HUES48 (cell line): ENCODE measurements around the gene ITK.
"Not testable (repeated sequence)": the region's sequence is repeated elsewhere in the genome, so short reads cannot be mapped to it uniquely, and the experiment has no call there.

Experiments used
- H3K27ac ChIP-seq: one replicate; pipeline ENCODE4 v1.7.0; 2013; ENCODE audit warnings: low read depth, low read length, inconsistent platforms
- H3K27me3 ChIP-seq: 2 replicates; pipeline ENCODE4 v1.6.1; 2013; ENCODE audit warnings: mild to moderate bottlenecking, low read length; ENCODE audit not compliant: control insufficient read depth, insufficient read depth
- H3K36me3 ChIP-seq: 2 replicates; pipeline ENCODE4 v1.6.1; 2013; ENCODE audit warnings: low read length; ENCODE audit not compliant: control insufficient read depth, insufficient read depth
- H3K4me1 ChIP-seq: 2 replicates; pipeline ENCODE4 v1.6.1; 2013; ENCODE audit warnings: mild to moderate bottlenecking, low read length; ENCODE audit not compliant: control insufficient read depth, insufficient read depth
- H3K4me3 ChIP-seq: 2 replicates; pipeline ENCODE4 v1.5.1; 2013; ENCODE audit warnings: mild to moderate bottlenecking, low read depth, low read length
- H3K9ac ChIP-seq: 2 replicates; pipeline ENCODE4 v1.6.1; 2013; ENCODE audit warnings: mild to moderate bottlenecking, low read depth, low read length, moderate library complexity
- H3K9me3 ChIP-seq: 2 replicates; pipeline ENCODE4 v1.6.1; 2013; ENCODE audit warnings: low read length; ENCODE audit not compliant: control insufficient read depth, insufficient read depth

Gene ITK

DNA sequence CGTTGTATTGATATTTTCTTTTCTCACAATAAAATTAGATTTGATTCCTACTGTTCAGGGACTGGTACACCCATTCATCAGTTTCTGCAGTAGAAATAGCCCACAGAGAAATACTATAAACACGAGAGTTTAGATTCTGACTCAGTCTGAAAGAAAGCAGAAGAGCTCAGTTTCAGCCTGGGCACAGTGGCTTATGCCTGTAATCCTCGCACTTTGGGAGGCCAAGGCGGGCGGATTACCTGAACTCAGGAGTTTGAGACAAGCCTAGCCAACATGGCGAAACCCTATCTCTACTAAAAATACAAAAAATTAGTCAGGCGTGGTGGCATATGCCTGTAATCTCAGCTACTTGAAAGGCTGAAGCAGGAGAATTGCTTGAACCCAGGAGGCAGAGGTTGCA, 8.6 kb downstream of the ITK start:
- H3K9ac ChIP-seq, result no peak overlapping the region
- no peaks in the 10 kb centered on the region for H3K9me3 ChIP-seq
- peaks cover 66% of the 10 kb centered on the region for H3K27me3 ChIP-seq
- no peak overlapping the region for H3K4me3 ChIP-seq
- no peaks in the 10 kb centered on the region for H3K36me3 ChIP-seq
- no peaks in the 10 kb centered on the region for H3K4me1 ChIP-seq
- H3K27ac ChIP-seq, result no peak overlapping the region

DNA sequence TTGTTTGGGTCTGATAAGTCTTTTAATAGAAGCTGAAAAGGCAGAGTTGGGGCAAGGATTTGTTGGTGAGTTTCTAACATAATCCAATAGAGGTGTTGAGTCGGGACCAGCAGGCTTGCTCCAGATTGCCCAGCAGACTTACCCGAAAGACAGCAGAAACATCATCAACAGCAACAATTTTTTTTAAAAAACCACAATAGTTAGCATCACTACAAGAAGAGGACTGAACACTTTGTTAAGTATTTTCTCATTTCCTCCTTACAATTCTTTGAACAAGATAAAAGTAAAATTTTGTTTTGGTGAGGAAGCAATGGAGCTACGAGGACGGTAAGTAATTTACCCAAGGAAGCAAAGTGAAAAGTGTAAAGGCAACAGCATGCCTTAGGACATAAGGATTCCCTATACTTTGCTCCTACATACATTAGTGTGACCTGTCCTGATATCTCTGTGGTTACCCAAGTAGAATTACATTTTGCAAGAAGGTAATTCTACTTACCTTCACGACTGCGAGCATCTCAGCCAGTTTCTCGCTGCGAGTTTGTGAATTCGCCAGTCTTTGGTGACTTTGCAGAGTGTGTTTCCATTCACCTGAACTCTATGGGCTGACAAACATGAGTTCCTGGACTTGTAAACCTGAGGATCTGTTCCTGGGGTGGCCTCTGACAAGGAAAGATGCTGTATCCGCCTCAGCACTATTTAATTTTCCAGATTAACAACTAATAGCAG, 13.2 kb downstream of the ITK start:
- H3K27me3 ChIP-seq, result peaks cover 22% of the 10 kb centered on the region
- no peaks in the 10 kb centered on the region for H3K4me1 ChIP-seq
- no peaks in the 10 kb centered on the region for H3K9me3 ChIP-seq
- no peak overlapping the region for H3K27ac ChIP-seq
- H3K9ac ChIP-seq, result no peak overlapping the region
- H3K4me3 ChIP-seq, result no peak overlapping the region
- H3K36me3 ChIP-seq, result no peaks in the 10 kb centered on the region

DNA sequence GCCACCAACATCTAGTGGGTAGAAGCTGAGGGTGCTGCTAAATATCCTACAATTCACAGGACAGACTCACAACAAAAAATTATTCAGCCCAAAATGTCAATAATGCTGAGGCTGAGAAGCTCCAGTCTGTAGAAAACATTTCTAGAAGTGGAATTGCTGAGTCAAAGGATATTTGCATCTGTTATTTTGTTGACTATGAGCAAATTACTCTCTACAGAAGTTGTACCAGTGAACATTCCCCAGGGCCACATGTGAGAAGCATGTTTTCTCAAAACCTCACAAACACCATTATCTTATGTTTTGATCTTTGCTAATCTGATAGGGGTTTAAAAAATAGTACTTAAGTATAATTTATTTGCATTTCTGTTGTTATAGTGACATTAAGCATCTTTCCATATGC, 15.4 kb downstream of the ITK start:
- H3K36me3 ChIP-seq, result no peaks in the 10 kb centered on the region
- peaks cover 2% of the 10 kb centered on the region; the same call in 1 of the 2 replicates for H3K27me3 ChIP-seq
- no peaks in the 10 kb centered on the region for H3K9me3 ChIP-seq
- H3K4me1 ChIP-seq, result no peaks in the 10 kb centered on the region
- H3K4me3 ChIP-seq, result no peak overlapping the region
- no peak overlapping the region for H3K9ac ChIP-seq
- no peak overlapping the region for H3K27ac ChIP-seq

DNA sequence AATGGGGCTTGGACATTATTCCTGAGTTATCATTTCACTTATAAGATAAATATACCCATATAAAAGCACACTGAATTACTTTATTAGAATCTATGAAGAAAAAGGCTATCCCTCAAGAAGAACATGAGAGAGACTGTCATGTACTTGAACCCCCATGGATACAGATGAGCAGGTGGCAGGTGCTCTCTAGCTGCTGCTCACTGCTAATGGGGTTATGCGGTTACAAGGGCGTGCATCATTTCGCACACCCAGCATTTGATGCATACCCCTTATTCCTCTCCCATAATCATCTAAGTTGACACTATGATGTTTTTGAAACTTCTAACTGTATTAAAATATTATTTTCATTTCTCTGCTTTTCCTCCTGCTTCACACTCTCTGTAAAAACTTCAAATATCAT, 16.4 kb downstream of the ITK start:
- Histone ChIP-seq H3K36me3 (no peaks in the 10 kb centered on the region), H3K4me1 (no peaks in the 10 kb centered on the region), H3K4me3 (no peak overlapping the region), H3K9ac (no peak overlapping the region), H3K27ac (no peak overlapping the region), H3K9me3 (no peaks in the 10 kb centered on the region), H3K27me3 (no peaks in the 10 kb centered on the region; the same call in 1 of the 2 replicates)

DNA sequence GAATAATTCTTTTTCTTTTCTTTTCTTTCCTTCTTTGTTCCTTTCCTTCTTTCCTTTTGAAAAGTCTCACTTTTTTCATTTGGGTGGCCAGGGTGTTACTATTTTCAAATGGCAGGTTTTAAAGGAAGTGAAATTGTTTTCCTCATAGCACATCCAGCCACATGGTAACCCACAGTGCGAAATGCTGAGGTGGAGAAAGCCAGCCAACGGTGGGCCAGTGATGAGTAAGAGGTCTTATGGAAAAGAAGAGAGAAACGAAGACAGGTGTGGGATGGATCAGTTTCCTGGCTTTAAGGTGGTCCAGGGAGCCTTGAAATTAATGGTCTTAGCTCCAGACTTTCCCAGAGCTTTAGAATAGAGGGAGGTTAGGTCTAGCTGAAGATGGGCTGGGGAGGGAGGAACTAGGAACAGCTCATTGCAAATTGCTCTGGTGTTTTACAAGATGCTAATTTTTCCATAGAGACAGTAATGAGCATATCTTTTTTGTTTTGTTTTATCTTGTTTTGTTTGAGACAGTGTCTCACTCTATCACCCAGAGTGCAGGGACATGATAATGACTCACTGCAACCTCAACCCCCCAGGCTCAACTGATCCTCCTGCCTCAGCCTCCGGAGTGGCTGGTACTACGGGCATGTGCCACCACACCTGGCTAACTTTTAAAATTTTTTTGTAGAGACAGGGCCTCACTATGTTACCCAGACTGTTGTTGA, 17.8 kb downstream of the ITK start:
- Histone ChIP-seq H3K27me3 (no peaks in the 10 kb centered on the region; the same call in 1 of the 2 replicates), H3K27ac (no peak overlapping the region), H3K36me3 (no peaks in the 10 kb centered on the region)

DNA sequence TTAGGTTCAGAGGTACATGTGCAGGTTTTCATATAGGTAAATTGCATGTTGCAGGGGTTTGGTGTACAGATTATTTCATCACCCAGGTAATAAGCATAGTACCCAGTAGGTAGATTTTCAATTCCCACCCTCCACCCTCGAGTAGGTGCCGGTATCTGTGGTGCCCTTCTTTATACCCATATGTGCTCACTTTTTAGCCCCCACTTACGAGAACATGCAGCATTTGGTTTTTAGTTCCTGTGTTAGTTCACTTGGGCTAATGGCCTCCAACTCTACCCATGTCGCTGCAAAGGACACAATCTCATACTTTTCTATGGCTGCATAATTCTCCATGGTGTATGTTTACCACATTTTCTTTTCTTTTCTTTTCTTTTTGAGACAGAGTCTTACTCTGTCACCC, 21.2 kb downstream of the ITK start:
- H3K9me3 ChIP-seq, result no peaks in the 10 kb centered on the region
- H3K36me3 ChIP-seq, result no peaks in the 10 kb centered on the region
- no peak overlapping the region for H3K27ac ChIP-seq
- H3K4me1 ChIP-seq, result no peaks in the 10 kb centered on the region
- no peak overlapping the region for H3K4me3 ChIP-seq
- H3K27me3 ChIP-seq, result no peaks in the 10 kb centered on the region
- H3K9ac ChIP-seq, result no peak overlapping the region

More for the DNA sequence above, 17.8 kb downstream of the ITK start:
- Histone ChIP-seq H3K4me1 (no peaks in the 10 kb centered on the region), H3K9ac (no peak overlapping the region), H3K4me3 (no peak overlapping the region), H3K9me3 (no peaks in the 10 kb centered on the region)

DNA sequence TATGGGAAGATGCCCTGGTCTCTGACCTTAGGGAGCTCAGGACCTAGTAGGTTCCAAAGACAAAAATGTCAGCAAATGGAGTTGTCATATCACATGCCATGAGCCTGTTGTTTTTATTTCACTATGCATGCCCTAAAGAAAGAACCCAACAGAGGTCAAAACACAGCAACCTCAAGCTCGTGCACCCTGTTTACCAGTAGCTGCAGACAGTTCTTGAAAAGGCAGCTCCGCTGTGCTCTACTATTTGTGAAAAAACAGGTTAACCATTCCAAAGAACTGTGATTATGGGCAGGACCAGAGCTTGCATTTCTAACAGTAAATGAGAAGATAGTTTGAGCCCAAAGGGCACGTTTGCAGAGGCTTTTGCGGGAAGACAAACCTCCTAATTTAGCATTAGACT, 22.8 kb downstream of the ITK start:
- Histone ChIP-seq H3K36me3 (no peaks in the 10 kb centered on the region), H3K9me3 (no peaks in the 10 kb centered on the region), H3K9ac (no peak overlapping the region), H3K27me3 (no peaks in the 10 kb centered on the region), H3K4me1 (no peaks in the 10 kb centered on the region), H3K4me3 (no peak overlapping the region), H3K27ac (no peak overlapping the region)

DNA sequence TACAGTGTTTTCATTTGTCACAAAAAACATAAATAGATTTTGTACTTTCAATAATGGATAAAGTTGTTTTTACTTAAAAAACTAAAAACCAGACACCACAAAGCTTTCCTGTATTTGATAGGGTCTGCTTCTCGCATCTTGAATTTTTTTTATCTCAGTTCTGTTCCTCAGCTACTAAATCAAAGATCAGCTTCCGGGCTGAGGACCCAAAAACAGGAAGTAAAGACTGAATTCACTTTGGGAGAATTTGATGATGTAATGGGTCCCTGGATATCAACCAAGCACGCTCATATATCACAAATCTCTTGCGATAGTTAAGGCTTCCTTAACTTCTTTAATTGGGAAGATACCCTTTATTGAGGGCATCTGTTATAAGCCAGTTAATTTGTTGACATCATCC, 24.1 kb downstream of the ITK start:
- no peak overlapping the region for H3K9ac ChIP-seq
- H3K27me3 ChIP-seq, result no peaks in the 10 kb centered on the region
- no peak overlapping the region for H3K27ac ChIP-seq
- H3K9me3 ChIP-seq, result no peaks in the 10 kb centered on the region
- no peak overlapping the region for H3K4me3 ChIP-seq
- H3K4me1 ChIP-seq, result no peaks in the 10 kb centered on the region
- no peaks in the 10 kb centered on the region for H3K36me3 ChIP-seq

DNA sequence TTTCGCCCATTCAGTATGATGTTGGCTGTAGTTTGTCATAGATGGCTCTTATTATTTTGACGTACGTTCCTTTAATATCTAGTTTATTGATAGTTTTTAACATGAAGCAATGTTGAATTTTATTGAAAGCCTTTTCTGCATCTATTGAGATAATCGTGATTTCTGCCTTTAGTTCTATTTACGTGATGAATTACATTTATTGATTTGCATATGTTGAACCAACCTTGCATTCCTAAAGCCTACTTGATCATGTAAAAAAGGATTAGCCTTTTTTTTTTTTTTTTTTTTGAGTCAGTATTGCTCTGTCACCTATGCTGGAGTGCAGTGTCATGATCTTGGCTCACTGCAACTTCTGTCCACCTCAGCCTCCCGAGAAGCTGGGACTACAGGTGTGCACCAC, 25.1 kb downstream of the ITK start:
- Histone ChIP-seq H3K27ac (no peak overlapping the region), H3K27me3 (no peaks in the 10 kb centered on the region), H3K4me3 (no peak overlapping the region), H3K36me3 (no peaks in the 10 kb centered on the region), H3K4me1 (no peaks in the 10 kb centered on the region), H3K9me3 (no peaks in the 10 kb centered on the region), H3K9ac (no peak overlapping the region)

DNA sequence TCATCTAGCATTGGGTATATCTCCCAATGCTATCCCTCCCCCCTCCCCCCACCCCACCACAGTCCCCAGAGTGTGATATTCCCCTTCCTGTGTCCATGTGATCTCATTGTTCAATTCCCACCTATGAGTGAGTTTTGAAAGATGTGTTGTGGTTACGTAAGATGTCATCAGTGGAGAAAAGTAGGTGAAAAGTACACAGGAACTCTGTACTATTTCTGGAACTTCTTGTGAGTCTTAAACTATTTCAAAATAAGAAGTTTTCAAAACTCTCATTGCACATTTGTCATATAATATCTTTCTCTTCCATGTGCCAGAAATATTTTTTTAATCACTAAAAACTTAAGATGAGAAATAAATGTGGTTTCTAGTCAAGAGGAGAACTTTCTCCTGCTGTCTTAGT, 30.0 kb downstream of the ITK start:
- H3K4me1 ChIP-seq, H3K27ac ChIP-seq, H3K27me3 ChIP-seq, H3K36me3 ChIP-seq, H3K9me3 ChIP-seq, H3K4me3 ChIP-seq, H3K9ac ChIP-seq: not testable (repeated sequence)

DNA sequence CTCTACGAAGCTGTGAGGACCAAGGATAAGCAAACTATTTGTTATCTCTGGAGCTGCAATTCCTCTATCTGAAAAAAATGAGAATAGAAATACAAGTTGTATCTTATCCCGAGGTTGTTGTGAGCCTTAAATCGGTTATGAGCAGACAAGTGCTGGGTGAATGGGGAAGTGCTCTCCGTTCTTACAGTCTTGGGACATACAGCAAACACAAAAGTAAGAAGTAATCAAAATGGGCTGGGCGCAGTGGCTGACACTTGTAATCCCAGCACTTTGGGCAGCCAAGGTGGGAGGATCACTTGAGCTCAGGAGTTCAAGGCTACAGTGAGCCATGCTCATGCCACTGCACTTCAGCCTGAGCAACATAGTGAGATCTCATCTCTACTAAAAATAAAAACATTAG, 31.7 kb downstream of the ITK start:
- no peak overlapping the region for H3K27ac ChIP-seq
- no peaks in the 10 kb centered on the region for H3K36me3 ChIP-seq
- no peak overlapping the region for H3K4me3 ChIP-seq
- H3K9ac ChIP-seq, result no peak overlapping the region
- H3K4me1 ChIP-seq, result 0 out of 2 replicates have a peak, but pooled peaks cover 3% of the 10 kb centered on the region
- H3K9me3 ChIP-seq, result no peaks in the 10 kb centered on the region
- no peaks in the 10 kb centered on the region for H3K27me3 ChIP-seq
